GM19395 (cell line): ENCODE results near the gene XPO4.

ENCODE experiments used
- ATAC-seq: cut with Tn5 transposase; IDR thresholded peaks from one replicate; pipeline ENCODE4 v1.9.1; 2021; ENCODE audit warnings: mild to moderate bottlenecking, moderate library complexity; ENCODE audit not compliant: unreplicated experiment

XPO4 gene

DNA sequence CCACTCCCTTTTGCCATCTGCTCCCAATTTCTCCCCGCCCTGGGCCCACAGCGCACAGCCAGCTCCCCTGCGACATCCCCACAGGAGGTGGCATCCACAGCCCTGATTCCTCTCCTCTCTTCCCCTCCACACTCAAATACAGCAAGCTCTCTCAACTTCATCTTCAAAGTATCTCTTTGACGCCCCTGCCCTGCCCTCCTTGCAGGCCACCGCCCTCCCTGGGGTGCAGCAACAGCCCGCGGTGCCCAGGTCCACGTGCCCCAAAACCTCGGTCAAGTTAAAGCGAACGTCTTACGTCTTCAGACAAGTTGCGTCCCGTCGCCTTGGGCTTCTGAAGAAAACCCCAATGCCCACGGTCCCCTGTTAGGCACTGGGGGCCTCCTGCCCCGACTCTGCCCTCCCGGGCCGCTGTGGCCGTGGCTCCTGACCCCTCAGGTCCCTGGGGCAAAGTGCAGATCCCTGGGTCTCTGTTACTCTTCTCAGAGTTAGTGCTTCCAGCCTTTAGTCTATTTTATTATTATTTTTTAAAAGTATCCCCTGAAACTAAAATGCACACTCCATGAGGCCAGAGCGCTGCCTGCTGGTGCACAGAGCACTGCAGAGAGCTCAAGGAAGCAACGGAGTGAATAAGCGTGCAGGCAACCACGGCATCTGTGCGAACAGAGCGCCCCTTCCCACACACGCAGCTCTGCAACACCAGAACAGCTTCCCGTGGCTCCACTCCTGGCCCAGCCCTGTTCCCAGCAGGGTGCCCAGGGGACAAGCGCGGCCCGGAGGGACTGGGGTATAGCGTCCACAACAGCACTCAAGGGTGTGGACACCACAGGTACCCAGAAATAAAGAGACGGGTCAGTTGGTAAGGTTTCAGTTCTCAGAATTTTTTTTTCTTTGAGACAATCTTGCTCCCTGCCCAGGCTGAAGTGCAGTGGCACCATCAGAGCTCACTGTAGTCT lies 172.6 kb downstream of the XPO4 start:
- no peak for ATAC-seq

GRCh38 chr13:20728579-20729311 lies 173.8 kb downstream of the XPO4 start:
- no peak for ATAC-seq

DNA sequence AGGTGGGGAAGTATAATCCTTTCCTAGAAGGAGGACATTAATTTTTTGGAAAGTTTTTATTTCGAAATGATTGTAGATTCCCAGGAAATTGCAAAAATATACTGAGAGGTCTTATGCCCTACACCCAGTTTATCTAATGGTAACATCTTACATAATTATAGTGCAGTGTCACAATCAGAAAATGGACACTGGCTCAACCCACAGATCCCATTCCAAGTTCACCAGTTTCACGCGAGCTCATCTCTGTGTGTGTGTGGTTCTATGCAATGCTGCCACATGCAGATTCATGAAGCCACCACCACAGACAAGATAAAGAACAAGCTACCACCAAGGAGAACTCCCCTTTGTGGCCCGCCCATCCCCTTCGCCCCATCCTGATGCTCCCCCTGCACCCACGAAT lies 174.7 kb downstream of the XPO4 start:
- no peak for ATAC-seq
